ENCODE data around the gene HOXB5. TPM values are rescaled to one million over a fixed set of nuclear protein-coding genes. Genes with fewer than 3 reads are reported as not detected.
A peak's percentile ranks its signal among the peaks of the same experiment; 100 is the strongest.

The HOXB5 gene
- total RNA-seq, 1 experiment from 2014 or later = not detected

DNA sequence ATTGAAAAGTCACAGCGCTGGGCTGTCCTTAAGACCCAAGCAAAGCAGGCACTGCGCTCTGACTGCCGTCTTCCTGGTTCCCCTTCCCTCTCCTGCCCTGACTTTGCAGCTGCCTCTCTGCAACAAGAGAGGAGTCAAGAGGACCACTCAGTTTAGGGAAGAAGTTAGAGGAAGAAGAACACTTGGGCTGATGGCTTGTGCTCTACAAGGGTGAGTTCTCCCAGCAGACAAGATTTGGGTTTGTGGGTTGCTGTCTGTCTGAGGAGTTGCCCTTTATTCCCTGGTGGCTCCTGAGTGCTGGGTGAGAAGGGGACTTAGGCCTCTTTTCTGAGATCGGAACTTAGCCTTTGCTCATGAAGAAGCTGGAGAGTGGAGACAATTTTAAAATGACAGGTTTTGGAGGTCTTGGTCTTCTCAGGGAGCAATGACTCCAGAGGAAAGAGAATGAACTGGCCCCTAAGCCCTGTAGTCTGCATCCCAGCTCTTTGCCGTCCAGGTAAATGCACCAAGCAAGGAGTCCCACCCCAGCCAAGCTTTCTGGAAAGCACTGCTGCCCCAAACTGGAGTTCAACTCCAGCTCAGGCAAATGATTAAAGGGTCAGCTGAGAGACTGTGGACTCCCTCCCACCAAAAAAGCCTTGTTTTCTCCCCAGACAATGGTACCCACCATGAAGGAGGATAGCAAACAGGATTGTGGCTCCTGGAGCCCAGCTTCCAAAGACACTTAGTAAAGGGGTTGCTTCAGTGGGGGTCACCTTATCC is 35.3 kb upstream of the HOXB5 start:
- TF ChIP-seq, protein P1, sequence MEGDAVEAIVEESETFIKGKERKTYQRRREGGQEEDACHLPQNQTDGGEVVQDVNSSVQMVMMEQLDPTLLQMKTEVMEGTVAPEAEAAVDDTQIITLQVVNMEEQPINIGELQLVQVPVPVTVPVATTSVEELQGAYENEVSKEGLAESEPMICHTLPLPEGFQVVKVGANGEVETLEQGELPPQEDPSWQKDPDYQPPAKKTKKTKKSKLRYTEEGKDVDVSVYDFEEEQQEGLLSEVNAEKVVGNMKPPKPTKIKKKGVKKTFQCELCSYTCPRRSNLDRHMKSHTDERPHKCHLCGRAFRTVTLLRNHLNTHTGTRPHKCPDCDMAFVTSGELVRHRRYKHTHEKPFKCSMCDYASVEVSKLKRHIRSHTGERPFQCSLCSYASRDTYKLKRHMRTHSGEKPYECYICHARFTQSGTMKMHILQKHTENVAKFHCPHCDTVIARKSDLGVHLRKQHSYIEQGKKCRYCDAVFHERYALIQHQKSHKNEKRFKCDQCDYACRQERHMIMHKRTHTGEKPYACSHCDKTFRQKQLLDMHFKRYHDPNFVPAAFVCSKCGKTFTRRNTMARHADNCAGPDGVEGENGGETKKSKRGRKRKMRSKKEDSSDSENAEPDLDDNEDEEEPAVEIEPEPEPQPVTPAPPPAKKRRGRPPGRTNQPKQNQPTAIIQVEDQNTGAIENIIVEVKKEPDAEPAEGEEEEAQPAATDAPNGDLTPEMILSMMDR (IDR thresholded peaks at IDR 0.05; ENCODE audit: insufficient read depth in 1 of 2, low read depth in 1 of 2, low read length in 1 of 2, severe bottlenecking in 1 of 2, unreplicated experiment in 1 of 2) = no peak
- H3K4me1 Mint-ChIP-seq (ENCODE audit: low read depth, unreplicated experiment) = peaks cover 15% of the 10 kb centered on the region
- Histone ChIP-seq H3K27me3 (replicated peaks; ENCODE audit: control insufficient read depth, insufficient read depth, low read length) (peaks cover 20% of the 10 kb centered on the region), H3K4me3 (ENCODE audit: low read depth, low read length) (no peak overlapping the region), H3K4me1 (peaks cover 25% of the 10 kb centered on the region), H3K36me3 (ENCODE audit: control insufficient read depth, insufficient read depth, low read length) (no peaks in the 10 kb centered on the region), H3K9me3 (no peaks in the 10 kb centered on the region)
- no peak overlapping the region for H3K27ac Mint-ChIP-seq (ENCODE audit: unreplicated experiment)
- H3K4me3 Mint-ChIP-seq (ENCODE audit: unreplicated experiment) = no peak overlapping the region
- intact Hi-C loops (cut with micrococcal nuclease; ENCODE audit: unreplicated experiment) = no loop called here
- ChIA-PET POLR2A (no interaction called here), CTCF (interaction anchor here (1.2 kb wide), 1 partner anchor 250 kb away, joined by 3 read pairs; no protein-coding TSS in a partner anchor)
- H3K36me3 Mint-ChIP-seq (ENCODE audit: insufficient read depth, unreplicated experiment) = no peaks in the 10 kb centered on the region
- H3K27me3 Mint-ChIP-seq (ENCODE audit: insufficient read depth, unreplicated experiment) = peaks cover 30% of the 10 kb centered on the region
- no TSS peak for BruUV-seq (replicated peaks)
- no peaks in the 10 kb centered on the region for H3K9me3 Mint-ChIP-seq (ENCODE audit: unreplicated experiment)
- no peak for DNase-seq

DNA sequence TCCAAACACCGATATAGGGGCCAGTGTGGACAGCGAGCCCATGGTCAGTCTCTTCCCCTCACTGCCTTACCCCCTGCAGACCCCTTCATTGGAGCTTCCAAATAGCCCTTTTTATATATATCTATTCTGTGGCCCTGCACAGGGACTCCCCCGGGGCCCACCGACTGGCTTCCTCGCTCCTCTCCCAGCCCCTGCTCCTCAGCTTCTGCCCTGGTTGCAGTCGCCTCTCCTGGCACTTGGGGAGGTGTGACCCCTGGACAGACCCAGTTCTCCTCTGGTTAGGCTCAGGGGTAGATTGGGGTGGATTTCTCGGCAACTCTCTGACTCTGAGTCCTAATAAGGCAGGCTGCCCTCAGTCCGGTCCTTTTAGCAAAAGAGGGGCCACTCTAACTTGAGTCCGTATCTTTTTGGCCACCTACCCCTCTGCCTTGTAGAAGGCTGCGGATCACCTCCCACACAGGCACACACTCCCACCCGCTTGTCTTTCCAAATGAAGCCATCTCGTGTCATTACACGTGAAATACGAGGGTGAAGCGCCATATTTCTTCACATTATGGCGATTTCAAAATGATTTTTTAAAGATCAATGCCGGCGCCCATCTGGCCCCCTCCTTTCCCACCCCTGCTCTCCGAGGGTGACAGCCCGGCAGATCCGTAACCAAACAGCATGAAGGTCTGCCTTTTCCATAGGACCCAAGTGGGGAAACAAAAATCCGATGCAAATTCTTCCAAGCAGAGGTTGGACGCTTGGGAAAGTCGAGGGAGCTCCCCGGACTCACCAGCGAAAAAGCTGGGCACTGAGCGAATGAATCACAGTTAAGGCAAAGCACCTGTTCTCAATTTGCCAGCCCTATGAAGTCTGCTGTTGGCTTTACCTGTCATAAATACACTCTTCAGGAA is 34.3 kb upstream of the HOXB5 start:
- no peak for DNase-seq
- peak overlapping the region; percentile 11 for H3K4me3 Mint-ChIP-seq (ENCODE audit: unreplicated experiment)
- ChIA-PET CTCF (interaction anchor here (1.2 kb wide), 1 partner anchor 251 kb away, joined by 3 read pairs; no protein-coding TSS in a partner anchor), POLR2A (interaction anchor here (0.6 kb wide), 1 partner anchor 117 kb away, joined by 10 read pairs; no protein-coding TSS in a partner anchor)
- intact Hi-C loops (cut with micrococcal nuclease; ENCODE audit: unreplicated experiment) = loop anchor here (2.0 kb wide), 1 partner anchor 19 kb away; no protein-coding TSS in a partner anchor
- H3K27ac Mint-ChIP-seq (ENCODE audit: unreplicated experiment) = no peak overlapping the region
- H3K36me3 Mint-ChIP-seq (ENCODE audit: insufficient read depth, unreplicated experiment) = no peaks in the 10 kb centered on the region
- BruUV-seq (replicated peaks) = no TSS peak
- Histone ChIP-seq H3K27me3 (replicated peaks; ENCODE audit: control insufficient read depth, insufficient read depth, low read length) (peaks cover 25% of the 10 kb centered on the region), H3K4me1 (peaks cover 25% of the 10 kb centered on the region), H3K36me3 (ENCODE audit: control insufficient read depth, insufficient read depth, low read length) (no peaks in the 10 kb centered on the region), H3K4me3 (ENCODE audit: low read depth, low read length) (no peak overlapping the region), H3K9me3 (no peaks in the 10 kb centered on the region)
- TF ChIP-seq, protein P1 (IDR thresholded peaks at IDR 0.05; ENCODE audit: insufficient read depth in 1 of 2, low read depth in 1 of 2, low read length in 1 of 2, severe bottlenecking in 1 of 2, unreplicated experiment in 1 of 2) = no peak
- H3K4me1 Mint-ChIP-seq (ENCODE audit: low read depth, unreplicated experiment) = peaks cover 15% of the 10 kb centered on the region
- H3K9me3 Mint-ChIP-seq (ENCODE audit: unreplicated experiment) = no peaks in the 10 kb centered on the region
- peaks cover 39% of the 10 kb centered on the region for H3K27me3 Mint-ChIP-seq (ENCODE audit: insufficient read depth, unreplicated experiment)

DNA sequence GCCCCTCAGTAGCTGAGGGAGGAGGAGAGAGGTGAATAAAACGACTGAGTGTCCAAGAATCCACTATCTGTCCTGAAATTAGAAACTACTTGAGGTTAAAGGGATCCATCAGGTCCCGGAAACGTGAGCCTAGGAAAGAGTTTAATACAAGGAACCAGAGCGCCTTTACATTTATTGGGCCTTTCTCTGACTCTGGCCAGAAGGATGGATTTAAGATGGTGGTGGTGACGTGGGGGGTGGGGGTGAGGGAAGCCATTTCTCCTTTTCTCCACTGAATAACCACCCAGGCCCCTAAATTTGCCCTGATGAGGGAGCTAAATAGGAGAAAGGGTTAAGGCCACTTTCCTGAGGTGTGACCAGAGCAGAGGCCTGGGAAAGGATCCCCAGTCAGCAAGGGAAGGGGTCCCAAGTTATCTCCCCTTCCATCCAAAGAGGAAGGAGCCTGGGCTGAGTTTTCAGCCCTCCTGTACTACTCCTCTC is 33.6 kb upstream of the HOXB5 start:
- Histone ChIP-seq H3K36me3 (ENCODE audit: control insufficient read depth, insufficient read depth, low read length) (no peaks in the 10 kb centered on the region), H3K4me1 (peaks cover 25% of the 10 kb centered on the region), H3K27me3 (replicated peaks; ENCODE audit: control insufficient read depth, insufficient read depth, low read length) (peaks cover 28% of the 10 kb centered on the region), H3K4me3 (ENCODE audit: low read depth, low read length) (no peak overlapping the region; the same call in 1 of the 2 replicates), H3K9me3 (no peaks in the 10 kb centered on the region)
- peaks cover 46% of the 10 kb centered on the region for H3K27me3 Mint-ChIP-seq (ENCODE audit: insufficient read depth, unreplicated experiment)
- intact Hi-C loops (cut with micrococcal nuclease; ENCODE audit: unreplicated experiment) = loop anchor here (2.0 kb wide), 1 partner anchor 20 kb away; no protein-coding TSS in a partner anchor
- POLR2A ChIA-PET = interaction anchor here (0.6 kb wide), 1 partner anchor 117 kb away, joined by 10 read pairs; no protein-coding TSS in a partner anchor
- CTCF ChIA-PET = interaction anchor here (0.6 to 2.3 kb wide), 5 partner anchors 17 to 319 kb away, joined by 3 to 10 read pairs (median 4); no protein-coding TSS in a partner anchor
- H3K27ac Mint-ChIP-seq (ENCODE audit: unreplicated experiment) = no peak overlapping the region
- peaks cover 15% of the 10 kb centered on the region for H3K4me1 Mint-ChIP-seq (ENCODE audit: low read depth, unreplicated experiment)
- no peak for DNase-seq
- no peaks in the 10 kb centered on the region for H3K9me3 Mint-ChIP-seq (ENCODE audit: unreplicated experiment)
- TSS peak; percentile 59 for BruUV-seq (replicated peaks)
- TF ChIP-seq, protein P1 (IDR thresholded peaks at IDR 0.05; ENCODE audit: insufficient read depth in 1 of 2, low read depth in 1 of 2, low read length in 1 of 2, severe bottlenecking in 1 of 2, unreplicated experiment in 1 of 2) = no peak
- no peaks in the 10 kb centered on the region for H3K36me3 Mint-ChIP-seq (ENCODE audit: insufficient read depth, unreplicated experiment)
- peak overlapping the region; percentile 85 for H3K4me3 Mint-ChIP-seq (ENCODE audit: unreplicated experiment)

All from Caco-2 (cell line).